HG03280 (cell line): Measurements from ENCODE around the gene PRKCE.

Experiments used
- ATAC-seq: cut with Tn5 transposase; IDR thresholded peaks from one replicate; pipeline ENCODE4 v1.9.1; 2021; ENCODE audit warnings: mild to moderate bottlenecking, moderate library complexity; ENCODE audit not compliant: unreplicated experiment

The PRKCE gene

DNA sequence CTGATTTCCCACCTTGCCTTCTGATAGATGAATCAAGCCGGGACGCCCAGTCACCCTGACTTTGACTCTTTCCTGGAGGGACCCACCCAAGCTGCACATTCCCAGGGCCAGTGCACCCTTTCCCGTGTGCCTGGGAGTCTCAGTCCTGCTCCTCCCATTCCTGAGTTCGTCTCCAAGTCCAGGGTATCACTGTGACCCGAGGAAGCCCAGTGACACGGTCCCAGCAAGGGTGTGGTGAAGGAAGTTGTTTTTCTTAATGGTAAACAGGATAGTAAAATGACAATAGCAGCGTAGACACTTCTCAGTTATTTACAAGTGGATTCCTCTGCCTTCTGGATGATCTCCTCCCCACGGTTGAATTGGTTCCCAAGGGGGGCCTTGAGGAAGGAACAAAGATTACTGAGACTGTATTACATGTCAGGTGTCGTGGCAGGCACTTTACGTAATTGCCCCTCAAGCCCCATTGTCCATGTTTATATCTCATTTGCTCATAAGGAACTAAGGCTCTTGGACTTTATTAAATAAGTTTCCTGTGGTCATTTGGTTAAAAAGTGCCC is 123.3 kb downstream of the PRKCE start:
- no peak for ATAC-seq

DNA sequence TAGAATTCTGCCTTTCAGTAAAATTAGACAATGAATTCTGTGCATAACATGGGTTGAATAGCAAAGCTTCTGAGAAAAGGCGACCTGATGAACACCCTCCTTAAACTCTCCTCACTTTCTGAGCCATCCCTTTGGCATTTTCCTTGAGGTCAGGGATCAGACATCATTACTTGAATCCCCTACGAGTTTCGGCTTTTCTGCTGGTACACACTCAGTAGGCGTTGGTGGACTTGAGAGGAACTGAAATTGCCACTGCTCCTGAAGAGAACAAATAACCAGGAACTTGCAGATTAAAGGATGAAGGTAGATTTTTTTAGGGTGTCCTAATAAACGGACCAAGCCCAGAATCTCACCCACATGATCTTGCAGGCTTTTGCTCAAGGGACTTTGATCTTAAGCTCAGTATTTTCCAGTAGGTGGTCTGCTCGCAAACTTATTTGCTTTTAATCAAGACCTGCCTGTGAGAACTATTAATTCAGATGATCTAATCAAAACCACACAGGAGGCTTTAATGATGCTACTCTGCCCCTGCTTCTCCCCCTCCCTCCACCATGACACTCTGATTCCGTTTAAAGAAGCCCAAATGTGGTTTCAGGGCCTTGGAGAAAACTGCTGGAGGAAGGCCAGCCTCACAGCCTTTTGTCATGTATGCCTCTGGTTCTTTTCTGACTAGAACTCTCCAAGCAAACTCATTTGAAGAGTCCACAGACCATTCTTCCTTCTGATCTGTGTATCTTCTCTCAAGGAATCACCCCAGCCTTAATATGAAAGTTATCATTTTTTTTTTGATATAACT is 124.9 kb downstream of the PRKCE start:
- no peak for ATAC-seq

DNA sequence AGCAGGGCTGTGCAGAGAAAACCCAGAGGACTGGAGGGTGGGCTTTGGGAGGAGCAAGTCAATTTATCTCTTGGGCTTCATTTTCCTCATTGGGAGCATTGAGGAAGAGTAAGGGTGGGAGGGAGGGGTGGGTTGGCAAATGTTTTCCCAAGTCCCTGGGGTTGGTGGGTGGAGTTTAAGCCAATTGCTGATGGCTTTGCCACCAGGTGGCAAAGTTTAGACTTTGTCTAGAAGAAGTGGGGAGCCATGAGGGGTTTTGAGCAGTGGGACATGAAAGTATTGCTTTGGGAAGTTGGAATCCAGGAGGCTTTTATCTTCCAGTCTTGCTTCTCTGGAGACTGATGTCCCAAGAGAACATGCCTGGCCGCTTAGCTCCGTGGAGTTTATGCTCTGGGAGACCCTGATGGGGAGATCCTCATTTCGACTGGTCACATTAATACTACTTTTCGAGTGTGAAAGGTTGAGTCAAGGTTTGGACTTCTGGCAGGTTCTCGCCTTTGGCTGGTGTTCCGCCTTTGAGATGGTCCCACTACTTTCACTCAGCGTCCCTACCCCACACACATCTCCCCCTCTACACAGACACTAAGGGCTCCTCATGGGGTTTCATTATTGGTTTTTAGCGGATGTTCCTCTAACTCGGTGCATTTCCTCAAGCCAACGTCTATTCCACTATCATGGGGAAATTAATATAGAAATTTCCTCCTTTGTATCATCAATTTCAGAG is 126.7 kb downstream of the PRKCE start:
- ATAC-seq, result no peak

DNA sequence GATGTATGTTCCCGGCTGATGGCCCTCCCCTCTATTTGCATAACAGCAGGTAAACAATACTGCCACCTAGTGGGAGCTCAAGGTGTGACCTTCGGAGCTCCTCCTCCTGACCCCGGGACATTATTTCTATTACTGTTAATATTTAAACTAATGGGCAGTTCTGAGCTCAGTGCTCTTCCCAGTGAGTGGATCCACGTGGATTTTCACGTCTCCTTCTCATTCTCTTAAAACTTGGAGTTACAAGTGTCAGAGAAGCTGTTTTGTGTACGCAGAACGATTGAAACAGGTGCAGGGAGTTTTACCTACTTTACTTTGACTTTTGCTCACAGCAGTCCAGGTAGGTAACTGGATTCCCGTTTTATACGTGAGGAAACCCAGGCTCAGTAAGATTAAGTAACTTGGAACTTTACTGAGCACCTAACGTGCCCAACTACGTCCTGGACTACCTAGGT is 127.3 kb downstream of the PRKCE start:
- ATAC-seq, result no peak

DNA sequence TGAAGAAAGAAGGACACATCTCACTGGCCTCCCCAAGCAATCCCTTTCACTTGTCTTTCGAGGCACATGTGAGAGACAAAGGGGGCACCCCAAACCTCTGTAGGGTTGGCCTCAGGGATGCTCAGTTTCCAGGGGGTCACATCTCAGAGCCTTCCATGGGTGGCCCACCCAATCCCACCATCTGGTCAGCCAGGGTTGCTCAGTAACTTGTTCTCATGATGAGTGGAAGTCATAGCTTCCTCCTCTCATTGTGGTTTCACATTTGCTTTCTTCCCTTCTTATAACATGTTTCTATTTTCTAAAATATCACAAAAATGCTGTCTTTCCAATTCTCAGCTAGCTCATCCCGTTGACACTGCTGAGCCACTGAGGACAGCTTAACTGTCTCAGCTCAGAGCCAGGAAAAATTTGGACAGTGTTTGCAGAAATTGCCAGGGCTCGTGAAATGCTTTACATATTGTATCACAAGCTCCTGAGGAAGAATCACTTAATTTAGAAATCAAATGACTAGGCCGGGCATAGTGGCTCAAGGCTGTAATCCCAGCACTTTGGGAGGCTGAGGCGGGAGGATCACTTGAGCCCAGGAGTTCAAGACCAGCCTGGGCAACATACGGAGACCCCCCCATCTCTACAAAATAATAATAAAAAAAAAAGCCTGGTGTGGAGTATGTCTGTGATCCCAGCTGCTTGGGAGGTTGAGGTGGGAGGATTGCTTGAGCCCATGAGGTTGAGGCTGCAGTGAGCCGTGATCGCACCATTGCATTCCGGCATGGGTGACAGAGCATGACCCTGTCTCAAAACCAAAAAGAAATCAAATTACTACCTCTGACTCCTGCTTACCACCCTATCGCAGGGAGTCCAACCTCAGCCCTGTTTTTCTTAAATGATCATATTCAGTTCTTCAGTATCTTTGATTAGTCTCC is 129.3 kb downstream of the PRKCE start:
- no peak for ATAC-seq

DNA sequence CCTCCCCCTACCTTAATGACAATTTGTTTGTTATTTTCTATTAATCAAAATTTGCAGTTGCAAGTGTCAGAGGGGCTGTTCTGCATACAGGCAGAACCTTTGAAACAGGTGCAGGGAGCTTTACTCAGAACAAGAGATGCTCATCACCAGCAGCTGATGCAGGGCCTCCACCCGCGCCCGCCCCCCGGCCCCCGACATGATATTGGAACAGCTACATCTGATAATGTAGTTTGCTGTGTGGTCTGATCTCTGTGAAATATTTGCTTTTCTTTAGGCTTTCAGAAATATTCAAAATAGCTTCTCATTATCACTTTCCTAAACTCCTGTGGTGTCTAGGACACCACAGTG is 130.0 kb downstream of the PRKCE start:
- ATAC-seq, result no peak

DNA sequence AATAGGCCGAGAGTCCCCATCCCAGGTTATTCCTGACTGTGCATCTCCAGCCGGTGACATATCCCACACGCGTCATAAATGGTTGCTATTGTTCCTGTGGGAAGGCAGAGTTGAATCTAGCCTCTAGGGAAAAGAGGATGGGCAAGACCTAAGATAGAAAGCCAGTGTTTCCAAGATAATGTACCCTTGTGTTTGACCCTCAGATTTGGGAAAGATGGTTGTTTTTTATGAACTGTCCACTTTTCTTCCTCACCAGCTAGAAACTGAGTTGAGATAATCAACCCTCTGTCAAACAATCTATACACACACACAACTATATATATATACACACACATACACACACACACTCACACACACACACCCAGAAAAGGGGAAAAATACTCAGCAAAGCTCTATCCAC is 131.0 kb downstream of the PRKCE start:
- no peak for ATAC-seq

DNA sequence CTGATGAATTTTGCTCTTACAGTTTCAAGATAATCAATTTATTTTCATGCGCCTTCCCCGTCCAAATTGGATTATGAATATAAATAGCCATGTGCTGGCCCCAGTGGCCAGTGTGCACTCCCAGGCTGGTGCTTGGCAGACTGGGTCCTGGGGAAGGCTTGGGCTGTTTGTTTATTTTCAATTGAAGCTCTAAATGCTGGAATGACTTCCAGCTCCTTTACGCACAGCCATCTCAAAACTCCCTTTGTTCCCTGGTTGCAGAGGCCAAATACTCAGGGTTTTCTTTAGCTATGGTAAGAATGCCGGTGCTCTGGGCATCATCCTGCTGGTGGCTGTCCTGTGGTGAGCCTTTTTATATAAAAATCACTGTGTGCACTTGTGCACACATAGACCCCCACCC is 131.5 kb downstream of the PRKCE start:
- no peak for ATAC-seq

DNA sequence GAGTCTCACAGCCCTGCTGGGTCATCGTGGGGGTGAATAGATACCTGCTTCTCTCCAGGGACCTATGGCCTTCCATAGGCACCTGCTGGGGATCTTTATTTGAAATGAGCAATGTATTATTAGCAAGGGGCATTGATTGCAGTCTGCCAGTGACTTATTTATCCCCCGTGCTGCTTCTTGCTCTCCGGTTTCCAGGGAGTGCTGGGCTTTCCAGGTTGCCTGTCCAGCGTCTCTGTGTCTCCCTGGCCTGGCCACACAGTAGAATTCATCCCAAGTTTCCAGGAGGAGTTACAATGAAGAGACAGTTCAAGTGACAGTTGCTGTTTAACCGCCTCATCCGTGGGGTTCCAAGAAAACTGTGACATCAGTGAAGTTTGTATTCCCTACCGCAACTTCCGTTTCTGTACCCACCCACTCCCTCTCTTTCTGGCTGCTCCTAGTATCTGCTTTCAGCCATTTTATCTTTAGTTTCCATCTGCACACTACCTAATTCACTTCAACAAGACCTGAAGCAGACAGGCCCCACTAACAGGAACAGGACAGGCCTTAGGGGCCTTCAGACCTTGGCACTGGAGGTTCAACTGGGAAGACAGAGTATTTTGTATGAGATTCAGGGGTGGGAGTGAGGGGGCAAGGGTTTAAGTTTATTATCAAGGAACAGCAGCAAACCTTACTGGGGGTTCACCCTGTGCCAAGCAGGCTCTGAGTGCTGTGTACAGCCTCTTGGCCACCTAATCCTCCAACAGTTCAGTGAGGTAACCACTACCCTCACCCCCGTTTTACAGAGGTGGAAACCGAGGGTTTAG is 134.8 kb downstream of the PRKCE start:
- ATAC-seq, result no peak

DNA sequence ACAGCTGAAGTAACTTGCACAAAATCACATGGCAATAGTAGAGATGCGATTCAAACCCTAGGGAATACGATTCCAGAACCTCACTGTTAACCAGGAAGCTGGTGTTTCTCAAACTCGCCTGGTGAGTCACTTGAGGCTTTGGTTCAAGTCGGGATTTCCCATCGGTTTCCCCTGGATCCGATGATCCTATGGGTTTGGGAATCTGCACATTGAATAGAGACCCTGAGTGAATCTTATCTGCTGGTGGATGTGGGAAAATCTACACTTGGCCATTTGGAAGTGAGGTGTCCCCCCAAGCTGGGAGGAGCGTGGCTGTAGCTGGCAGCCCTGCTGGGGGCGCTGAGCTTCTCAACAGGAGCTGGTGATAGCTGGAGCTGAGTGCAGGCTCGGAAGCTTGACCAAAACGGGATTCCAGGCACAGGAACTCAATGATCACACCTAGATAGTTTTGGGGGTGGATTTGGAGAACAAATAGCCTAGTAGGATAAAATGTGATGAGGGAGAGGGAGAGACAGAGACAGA is 135.4 kb downstream of the PRKCE start:
- ATAC-seq, result no peak

DNA sequence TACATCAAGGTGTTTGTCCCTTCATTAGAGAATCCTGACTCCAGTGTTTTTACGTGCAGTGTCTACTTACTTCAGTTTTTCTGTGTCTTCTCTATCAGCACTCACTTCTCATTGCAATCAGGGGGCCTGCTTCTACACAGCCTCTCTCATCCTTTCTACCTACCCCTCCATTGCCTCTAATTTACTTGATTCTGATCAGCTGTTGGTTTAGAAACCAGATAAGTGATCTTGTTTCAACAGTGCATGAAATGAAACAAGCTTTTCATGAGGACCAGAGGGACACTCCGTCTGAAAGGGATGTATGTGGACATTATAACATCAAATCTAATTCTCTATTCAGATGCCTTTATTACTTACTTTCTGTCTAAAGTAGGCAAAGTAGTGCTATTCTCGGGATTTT is 136.9 kb downstream of the PRKCE start:
- ATAC-seq, result no peak

DNA sequence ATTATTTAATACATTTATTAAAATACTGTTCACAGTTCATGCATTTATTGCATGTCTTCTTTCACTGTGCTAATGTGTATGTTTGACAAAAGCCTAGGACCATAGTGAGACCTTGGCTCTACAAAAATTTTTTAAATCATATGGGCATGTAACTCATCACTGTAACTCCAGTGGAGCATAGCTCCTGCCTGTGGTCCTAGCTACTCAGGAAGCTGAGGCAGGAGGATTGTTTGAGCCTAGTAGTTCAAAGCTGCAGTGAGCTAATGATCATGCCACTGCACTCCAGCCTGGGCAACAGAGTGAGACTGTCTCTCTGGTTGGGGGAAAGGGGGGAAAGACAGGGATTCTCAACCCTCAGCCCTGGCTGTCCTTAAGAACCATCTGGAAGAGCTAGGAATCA is 137.8 kb downstream of the PRKCE start:
- ATAC-seq, result no peak

DNA sequence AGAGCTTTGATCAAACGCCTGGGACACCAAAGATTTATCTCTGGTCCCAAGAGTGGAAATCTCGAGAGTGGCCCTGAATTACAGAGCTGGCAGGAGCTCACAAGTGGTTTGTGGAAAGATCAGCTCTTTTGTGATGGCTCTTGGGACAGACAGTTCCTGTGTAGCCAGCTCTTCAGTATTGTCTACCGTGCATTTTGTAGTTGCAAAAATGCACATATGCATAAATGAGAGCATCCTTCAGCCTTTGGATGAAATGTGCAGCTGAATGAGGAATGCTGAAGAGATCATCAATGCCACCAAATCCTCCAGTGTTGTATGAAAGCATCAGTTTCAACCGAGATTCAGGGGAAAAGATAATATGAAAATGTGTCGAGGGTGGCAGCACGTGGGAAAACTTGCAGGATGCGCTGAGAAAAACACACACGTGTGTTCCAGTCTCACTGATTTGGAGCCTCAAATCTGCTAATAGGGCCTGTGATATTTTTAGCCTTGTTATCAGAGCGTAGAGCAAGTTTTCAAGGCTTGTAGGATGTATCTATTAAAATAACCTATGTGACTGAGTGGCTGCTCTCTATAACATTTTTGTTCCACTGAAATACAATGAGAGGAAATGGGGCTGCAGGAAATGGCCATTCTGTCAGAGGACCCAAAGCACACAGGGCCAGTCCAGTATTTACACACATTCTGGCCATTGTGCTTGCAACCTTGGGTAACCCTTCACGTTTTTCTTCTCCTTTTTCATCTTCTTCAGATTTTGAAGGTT is 138.7 kb downstream of the PRKCE start:
- no peak for ATAC-seq

DNA sequence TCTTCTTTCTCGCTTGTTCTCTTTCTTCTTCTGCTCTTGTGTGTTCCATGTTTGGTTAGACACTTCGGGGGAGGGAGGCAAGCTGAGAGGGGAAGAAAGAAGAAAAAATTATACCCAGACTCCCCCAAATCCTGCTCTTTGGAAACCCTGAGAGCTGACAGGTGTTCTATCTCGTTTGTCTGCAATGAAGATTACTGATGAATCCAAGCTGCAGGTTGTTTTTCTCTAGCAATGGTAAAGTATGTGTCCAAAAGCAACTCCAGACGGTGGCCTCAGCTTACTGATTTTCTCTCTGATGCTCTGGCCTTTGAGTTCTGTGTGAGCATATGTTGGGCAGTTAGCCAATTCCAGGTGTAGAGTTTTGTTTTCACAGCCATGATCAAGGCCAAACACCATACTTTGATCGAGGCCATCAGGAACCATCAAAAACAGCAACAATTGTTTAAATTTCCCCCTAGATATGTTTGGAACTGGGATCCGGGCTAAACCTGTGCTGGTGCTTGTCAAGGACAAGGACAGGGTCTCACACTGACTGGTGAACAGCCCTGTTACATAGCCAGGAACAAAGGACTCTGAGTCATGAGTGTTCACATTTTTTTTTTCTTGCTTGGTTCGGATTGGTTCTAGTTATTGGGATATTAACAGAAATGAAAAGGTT is 142.0 kb downstream of the PRKCE start:
- ATAC-seq, result no peak

DNA sequence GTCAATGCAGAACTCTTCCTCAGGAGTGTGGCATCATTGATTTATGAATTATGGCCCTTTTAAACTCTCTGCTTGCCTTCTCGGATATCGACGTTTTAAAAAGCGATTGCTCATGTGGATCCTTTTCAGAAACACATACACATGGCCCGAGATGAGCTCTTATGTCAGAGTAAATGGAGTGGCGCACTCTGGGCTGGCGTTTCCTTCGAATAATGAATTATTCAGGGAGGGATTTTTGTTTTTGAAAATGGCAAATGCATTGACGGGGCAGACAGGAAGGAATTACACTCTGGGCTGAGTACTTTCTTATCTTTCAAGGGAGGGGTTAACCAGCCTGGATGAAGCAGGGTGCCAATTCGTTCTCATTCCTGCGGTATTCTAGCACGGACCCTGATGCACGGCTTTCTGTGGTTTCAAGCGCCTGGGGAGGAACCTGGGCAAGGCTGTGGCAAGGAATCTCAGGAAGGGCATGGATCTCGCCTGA is 142.7 kb downstream of the PRKCE start:
- no peak for ATAC-seq

DNA sequence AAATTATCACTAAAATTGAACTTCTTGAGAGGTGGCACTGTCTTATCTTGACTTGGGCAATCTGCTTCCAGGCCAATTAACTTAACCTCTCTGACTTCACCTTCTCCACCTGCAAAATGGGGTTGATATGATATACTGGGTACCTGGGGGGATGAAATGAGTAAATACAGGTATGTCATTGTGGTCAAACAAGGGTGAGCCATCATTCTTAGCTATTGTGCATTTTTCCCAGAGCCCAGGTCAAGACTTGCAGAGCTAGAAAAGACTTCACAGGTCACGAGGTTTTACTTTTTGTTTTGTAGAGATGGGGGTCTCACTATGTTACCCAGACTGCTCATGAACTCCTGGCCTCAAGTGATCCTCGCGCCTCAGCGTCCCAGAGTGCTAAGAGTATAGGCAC is 145.0 kb downstream of the PRKCE start:
- no peak for ATAC-seq

DNA sequence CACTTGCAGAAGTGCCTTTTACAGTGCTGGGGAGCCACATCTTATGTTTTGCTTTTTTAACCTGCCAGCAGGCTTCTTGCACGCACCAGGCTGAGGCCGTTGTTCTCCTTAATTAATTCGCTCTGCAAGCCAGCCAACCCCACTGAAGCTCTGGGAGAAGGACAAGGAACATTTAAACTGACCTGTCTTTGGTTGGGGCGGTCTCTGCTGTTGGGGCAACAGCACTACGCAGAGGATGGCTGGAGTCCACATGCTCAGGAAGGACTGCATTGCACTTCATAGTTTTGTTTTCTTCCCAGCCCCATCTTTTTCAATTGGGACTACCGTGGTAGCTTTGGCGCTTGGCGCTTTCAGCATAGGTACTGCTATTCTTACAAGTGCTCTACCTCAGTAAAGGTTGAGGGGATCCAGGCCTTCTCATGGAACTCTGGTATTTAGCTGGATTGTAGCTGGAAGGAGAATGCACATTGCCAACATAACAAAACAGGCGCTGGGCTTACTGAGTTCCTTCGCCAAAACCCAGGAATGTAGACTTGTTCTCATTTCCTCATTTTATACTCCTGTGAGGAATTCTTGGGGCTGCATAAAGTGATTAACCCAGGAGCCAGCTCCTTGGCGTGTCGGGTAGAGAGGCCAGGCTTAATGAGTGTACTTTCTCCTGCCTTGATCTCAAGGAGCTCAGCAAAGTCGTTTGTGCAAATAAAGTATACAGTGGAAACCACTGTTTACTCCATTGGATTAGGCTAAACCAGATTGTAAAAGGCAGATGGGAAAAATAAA is 146.2 kb downstream of the PRKCE start:
- no peak for ATAC-seq
